AG04449 (cell line): ENCODE data around the gene HMSD.
"Not testable (repeated sequence)": the region's sequence is repeated elsewhere in the genome, so short reads cannot be mapped to it uniquely, and the experiment has no call there.

ENCODE experiments used
- CTCF ChIA-PET: fragments of 350-600 bp; formaldehyde crosslinking; extraction: SDS; loops from one replicate; lab custom pipeline; 2021; ENCODE audit warnings: antibody characterized with exemption; lab: Yijun Ruan, JAX
- POLR2A ChIA-PET: fragments of 400-600, 350-600 bp; formaldehyde crosslinking; extraction: SDS; loops from one replicate; lab custom pipeline; 2020; ENCODE audit warnings: antibody characterized with exemption, inconsistent platforms; lab: Yijun Ruan, JAX
- DNase-seq: peaks from one replicate; pipeline ENCODE4 v3.0.0-alpha.2; 2010; ENCODE audit warnings: low read depth, low spot score
- H3K4me3 ChIP-seq: 2 replicates; pipeline ENCODE4 v1.5.1; 2011; ENCODE audit warnings: low read depth, mild to moderate bottlenecking, control low read depth, low read length
- CTCF ChIP-seq: IDR thresholded peaks from one replicate; pipeline ENCODE4 v1.5.1; 2011; ENCODE audit warnings: mild to moderate bottlenecking, moderate library complexity, low read length, control low read depth, inconsistent platforms; ENCODE audit not compliant: insufficient read depth; ENCODE audit errors: missing control alignments

The HMSD gene

DNA sequence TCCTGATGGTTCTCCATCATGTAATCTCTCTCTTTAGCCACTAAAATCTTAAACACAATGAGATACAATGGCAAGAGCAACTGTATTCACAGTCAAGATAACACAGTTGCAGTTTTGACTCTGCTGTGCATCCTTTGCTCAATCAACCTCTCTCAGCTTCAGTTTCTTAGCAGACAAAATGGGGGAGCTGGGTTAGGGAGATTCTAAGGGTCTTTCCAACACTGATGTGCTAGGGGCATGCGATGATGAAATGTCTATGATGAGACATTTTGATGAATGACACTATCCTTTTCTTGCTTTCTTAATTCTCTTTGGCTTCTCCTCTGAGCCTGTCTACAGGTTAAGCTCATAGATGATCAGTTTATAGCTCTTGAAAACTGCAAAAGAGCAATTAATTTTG lies 40.2 kb upstream of the HMSD start:
- TF ChIP-seq CTCF, result no peak
- no peak overlapping the region for H3K4me3 ChIP-seq
- no peak for DNase-seq
- ChIA-PET CTCF (interaction anchor here (1.3 to 2.7 kb wide), 3 partner anchors 9 to 55 kb away, joined by 3 to 7 read pairs (median 4); no protein-coding TSS in a partner anchor), POLR2A (no interaction called here)

- no peak for TF ChIP-seq CTCF
- no peak for DNase-seq
- ChIA-PET CTCF (interaction anchor here (0.6 to 2.7 kb wide), 4 partner anchors 10 to 85 kb away, joined by 3 to 7 read pairs (median 3); no protein-coding TSS in a partner anchor), POLR2A (no interaction called here)
- H3K4me3 ChIP-seq, result no peak overlapping the region
Measured at GRCh38 chr18:63909870-63910269, 39.2 kb upstream of the HMSD start.

DNA sequence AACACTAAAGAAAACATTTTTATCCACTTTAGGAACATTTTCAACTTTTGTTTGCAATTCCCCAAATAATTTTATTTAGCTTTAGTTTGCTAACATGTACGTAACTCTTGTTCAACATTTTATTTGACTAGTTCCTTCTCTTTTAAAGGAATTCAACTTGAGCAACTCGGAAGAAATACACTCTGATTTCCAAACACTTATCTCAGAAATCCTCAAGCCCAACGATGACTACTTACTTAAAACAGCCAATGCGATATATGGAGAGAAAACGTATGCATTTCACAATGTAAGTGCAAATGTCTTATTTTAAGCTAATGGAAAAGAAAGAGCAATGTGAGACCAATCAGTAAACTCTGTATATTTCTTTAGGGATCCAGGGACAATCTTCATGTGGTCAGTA lies 31.3 kb upstream of the HMSD start:
- DNase-seq, result no peak
- no peak overlapping the region for H3K4me3 ChIP-seq
- POLR2A ChIA-PET, result no interaction called here
- CTCF ChIA-PET, result interaction anchor here (1.3 kb wide), 1 partner anchor 18 kb away, joined by 4 read pairs; no protein-coding TSS in a partner anchor
- no peak for TF ChIP-seq CTCF

GRCh38 chr18:63922049-63922448 lies 27.1 kb upstream of the HMSD start:
- no peak for DNase-seq
- no peak overlapping the region for H3K4me3 ChIP-seq
- CTCF ChIA-PET, result interaction anchor here (0.9 to 3.3 kb wide), 4 partner anchors 12 to 29 kb away, joined by 3 to 26 read pairs (median 4); partner anchors contain the start of gene SERPINB10
- POLR2A ChIA-PET, result no interaction called here
- no peak for TF ChIP-seq CTCF

DNA sequence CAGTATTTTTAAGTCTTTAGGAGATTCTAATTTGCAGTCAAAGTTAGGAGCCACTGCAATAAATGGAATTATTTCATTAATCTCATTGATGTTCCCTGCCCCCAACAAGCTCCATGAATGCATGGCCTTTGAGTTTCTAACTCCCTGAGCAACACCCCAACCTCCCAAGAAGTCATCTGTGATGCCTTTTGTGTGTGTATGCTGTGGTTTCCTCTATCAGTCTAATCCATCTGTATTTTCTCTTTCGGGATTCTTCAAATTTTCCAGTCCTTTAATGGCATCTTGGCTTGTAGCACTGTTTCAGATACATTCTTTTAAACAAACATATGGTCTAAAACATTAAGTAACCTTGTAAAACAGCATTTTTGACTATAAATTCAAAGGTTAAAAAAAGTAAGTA lies 24.6 kb upstream of the HMSD start:
- TF ChIP-seq CTCF, result no peak
- DNase-seq, result peak; percentile 71
- ChIA-PET CTCF (interaction anchor here (0.6 to 3.3 kb wide), 2 partner anchors 11 to 14 kb away, joined by 3 to 26 read pairs; no protein-coding TSS in a partner anchor), POLR2A (interaction anchor here (1.1 kb wide), 1 partner anchor 12 kb away, joined by 3 read pairs; no protein-coding TSS in a partner anchor)
- H3K4me3 ChIP-seq, result no peak overlapping the region

DNA sequence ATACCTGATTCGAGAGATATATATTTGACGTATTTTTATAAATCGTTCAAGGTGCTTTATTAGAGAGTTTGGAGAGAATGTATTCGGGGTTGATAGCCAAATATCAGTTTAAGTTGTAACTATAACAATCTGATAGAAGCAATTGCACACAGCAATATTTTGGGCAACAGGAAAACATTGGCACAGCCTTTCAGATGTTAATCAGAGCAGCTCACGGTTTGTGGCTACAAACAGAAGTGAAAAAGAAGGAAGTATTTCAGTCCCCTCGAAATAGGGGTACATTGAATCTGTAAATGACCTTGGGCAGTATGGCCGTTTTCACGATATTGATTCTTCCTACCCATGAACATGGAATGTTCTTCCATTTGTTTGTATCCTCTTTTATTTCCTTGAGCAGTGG lies 20.8 kb upstream of the HMSD start:
- H3K4me3 ChIP-seq, result no peak overlapping the region
- DNase-seq, result no peak
- POLR2A ChIA-PET, result no interaction called here
- no peak for TF ChIP-seq CTCF
- CTCF ChIA-PET, result no interaction called here

GRCh38 chr18:63929369-63929768 lies 19.7 kb upstream of the HMSD start:
- DNase-seq, H3K4me3 ChIP-seq, POLR2A ChIA-PET, CTCF ChIA-PET: not testable (repeated sequence)
